Activated effector memory CD4-positive, alpha-beta T cell treated with Interleukin-2 at 50 U/mL for 16 hours (primary cell): ENCODE results near the gene RPP25L.
A peak's percentile ranks its signal among the peaks of the same experiment; 100 is the strongest.
"Not testable (repeated sequence)": the region's sequence is repeated elsewhere in the genome, so short reads cannot be mapped to it uniquely, and the experiment has no call there.

Experiments
- DNase-seq: peaks from one replicate; pipeline ENCODE4 v3.0.0-alpha.2; 2020

Gene RPP25L

GRCh38 chr9:34611811-34612787 is at the start of gene RPP25L:
RPP25L (minus strand) TSS chr9:34612097; CDS start chr9:34611296, 801 bp downstream.
- DNase-seq, result peak; percentile 78

GRCh38 chr9:34659592-34660253 is 47.8 kb upstream of the RPP25L start:
- no peak for DNase-seq

DNA sequence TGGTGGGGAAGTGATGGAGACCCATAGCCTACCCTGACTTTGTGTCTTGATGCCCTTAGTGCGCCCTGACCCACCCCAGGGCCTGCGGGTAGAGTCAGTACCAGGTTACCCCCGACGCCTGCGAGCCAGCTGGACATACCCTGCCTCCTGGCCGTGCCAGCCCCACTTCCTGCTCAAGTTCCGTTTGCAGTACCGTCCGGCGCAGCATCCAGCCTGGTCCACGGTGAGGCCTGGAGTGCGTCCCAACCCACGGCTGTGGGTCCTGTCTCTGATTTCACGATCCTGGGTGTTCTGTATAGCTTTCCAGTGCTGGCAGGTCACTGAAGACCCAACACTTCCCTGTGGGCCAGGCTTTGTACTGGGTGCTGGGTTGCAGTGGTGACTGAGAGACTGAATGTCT is 46.6 kb upstream of the RPP25L start:
- DNase-seq, result no peak

DNA sequence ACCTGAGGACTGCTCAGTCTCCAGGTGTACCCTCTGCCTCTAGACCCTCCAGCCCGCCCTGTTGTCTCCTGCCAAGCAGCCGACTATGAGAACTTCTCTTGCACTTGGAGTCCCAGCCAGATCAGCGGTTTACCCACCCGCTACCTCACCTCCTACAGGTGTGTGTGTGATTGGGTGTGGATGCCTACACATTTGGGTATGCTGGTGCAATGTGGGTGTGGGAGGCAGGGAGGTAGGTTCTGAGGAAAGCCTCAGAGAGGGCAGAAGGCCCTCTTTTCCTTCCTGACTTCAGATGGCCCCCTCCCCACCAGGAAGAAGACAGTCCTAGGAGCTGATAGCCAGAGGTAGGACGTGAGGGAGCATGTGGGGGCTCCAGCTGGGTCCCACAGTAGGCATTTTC is 45.1 kb upstream of the RPP25L start:
- no peak for DNase-seq

- no peak for DNase-seq
Observed at GRCh38 chr9:34655394-34655793, 43.5 kb upstream of the RPP25L start.

- DNase-seq, result no peak
Observed at GRCh38 chr9:34654323-34655051, 42.6 kb upstream of the RPP25L start.

DNA sequence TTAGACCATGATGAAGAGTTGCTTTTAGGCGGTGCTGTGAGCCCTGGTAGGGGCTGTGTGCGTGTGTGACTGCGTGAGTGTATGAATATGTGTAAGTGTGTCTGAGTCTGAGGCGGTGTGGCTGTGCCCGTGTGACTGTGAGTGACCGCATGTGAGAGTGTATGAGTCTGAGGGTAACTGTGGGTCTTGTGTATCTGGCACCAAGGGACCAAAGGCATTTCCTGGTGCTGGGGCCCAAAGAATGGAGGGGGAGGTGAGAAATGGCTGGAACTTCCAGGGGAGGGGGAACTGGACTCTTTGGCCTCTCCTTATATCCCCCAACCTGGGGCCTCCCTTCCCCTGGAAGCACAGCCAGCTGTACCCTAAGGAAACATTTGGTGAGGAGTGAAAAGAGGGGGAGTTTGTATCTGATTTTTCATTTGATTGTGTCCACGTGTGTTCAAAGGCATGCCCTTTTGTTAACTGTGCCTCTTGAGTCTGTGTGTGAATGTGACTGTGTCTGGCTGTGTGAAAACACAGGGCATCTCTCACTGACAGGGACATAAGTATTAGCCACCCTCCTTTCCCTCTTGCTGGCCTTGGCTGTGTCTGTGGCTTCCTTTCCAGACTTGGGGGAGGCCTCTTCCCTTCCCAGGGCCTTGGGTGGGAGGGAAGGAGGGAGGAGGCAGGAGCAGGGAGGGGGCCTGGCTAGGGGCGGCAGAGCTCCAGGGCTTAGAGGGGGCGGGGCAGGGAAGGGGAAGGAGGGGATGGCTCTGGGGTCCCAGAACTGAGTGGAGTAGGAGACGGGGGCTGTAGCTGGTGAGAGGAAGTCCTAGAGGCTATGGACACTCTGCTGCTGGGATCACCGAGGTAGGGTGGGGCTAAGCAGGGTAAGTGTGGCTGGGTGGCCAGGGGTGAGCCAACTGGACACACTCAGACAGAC is 41.5 kb upstream of the RPP25L start:
- DNase-seq, result no peak

DNA sequence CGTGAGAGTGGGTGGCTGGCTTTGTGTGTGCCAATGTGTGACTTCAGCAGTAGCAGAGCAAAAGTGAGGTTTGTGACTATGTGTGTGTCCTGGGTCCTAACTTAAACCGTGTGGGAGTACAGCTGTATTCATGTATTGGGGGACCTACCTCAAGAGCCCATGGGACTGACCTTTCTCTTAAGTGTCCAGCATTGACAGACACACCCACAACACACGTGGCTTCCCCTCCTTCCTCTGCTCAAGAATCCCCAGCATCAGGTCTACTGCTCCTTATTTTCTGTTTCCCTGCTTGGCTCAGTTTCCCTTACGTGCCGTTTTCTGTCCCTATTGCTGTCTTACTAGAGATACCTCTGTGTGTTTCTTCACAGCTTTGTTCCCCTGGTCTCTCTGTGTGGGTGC is 40.7 kb upstream of the RPP25L start:
- DNase-seq, result no peak

DNA sequence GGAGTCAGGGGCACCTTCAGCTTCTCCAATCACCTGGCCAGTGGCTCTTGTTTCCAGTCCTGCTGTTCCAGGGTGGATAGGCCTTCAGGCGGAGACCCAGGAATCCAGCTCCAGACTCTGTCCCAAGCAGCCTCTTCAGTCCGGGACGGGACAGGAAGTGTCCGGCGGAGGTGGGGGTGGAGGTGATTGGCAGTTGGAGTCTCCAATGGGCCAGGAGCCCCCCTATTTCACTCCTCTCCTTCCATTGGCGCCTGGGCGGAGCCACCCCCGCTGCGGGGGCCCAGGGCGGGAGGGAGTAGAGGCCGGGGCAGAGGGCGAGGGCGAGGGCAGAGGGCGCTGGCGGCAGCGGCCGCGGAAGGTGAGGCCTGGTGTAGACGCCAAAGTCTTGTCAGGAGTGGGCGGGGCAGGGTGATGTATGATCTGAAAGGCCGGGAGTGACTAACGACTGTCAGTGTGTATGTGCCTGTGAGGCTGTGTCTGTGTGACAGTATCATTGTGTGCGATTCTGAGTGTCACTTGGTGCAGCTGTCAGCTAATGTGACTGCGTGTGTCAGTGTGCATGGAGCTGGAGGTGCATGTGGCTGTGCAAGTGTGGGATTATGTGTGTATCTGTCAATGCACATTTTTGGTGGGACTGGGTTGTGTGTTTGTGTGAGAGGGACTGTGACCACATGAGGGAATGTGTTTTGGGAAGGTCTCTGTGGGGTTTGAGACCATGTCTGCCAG is 40.1 kb upstream of the RPP25L start, which contains the start of gene IL11RA:
TSS of gene IL11RA (plus strand) at position 310 of the 726 bp plus-strand sequence. CDS start 3,033 bp downstream, outside the sequence.
- peak; percentile 15 for DNase-seq

DNA sequence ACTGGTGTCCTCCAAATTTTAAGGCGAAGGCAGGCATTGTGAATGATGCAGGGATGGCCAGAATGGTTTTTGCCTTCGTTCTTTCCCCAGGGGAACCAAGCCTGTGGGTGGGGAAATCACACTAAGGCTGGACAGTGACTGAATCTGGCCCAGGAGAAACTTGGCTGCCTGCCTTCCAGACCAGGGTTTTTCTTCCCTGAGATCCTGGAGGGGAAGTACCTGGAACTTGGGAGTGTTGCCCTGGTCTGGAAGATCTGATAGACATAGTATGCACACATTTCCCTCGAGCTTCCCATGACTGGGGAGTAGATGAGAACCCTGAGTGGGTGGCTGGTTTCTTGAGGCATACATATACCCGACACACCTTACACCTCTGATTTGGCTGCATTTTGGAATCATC is 39.4 kb upstream of the RPP25L start:
- DNase-seq, result no peak

GRCh38 chr9:34650816-34651215 is 38.9 kb upstream of the RPP25L start:
- DNase-seq, result no peak

DNA sequence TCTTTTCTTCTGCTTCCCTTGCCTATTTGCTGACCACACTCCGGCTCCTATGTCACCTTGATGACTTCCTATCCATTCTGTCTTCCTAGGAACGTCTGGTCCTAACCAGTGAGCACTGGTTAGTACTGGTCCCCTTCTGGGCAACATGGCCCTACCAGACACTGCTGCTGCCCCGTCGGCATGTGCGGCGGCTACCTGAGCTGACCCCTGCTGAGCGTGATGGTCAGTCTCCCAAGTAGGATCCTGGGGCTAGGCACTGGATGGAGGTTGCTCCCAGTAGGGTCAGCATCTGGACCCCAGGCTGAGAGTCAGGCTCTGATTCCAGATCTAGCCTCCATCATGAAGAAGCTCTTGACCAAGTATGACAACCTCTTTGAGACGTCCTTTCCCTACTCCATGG is 36.8 kb upstream of the RPP25L start:
- no peak for DNase-seq

- DNase-seq, result no peak
Observed at GRCh38 chr9:34647651-34648050, 35.8 kb upstream of the RPP25L start.

DNA sequence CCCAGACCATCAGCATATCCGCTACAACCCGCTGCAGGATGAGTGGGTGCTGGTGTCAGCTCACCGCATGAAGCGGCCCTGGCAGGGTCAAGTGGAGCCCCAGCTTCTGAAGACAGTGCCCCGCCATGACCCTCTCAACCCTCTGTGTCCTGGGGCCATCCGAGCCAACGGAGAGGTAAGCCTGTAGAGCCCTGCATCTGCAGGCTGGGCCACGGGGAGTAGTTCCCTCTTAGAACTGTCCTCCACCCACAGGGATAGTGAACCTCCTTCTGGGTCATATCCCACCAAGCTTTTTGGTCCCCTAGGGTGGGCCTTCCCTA is 35.1 kb upstream of the RPP25L start:
- DNase-seq, result no peak

GRCh38 chr9:34646211-34647083 is 34.5 kb upstream of the RPP25L start, which contains the start of gene GALT:
GALT (plus strand) TSS chr9:34646675; CDS start chr9:34646705, 30 bp downstream.
- peak; percentile 95 for DNase-seq

- DNase-seq, result no peak
Observed at GRCh38 chr9:34644766-34645314, 32.9 kb upstream of the RPP25L start.

DNA sequence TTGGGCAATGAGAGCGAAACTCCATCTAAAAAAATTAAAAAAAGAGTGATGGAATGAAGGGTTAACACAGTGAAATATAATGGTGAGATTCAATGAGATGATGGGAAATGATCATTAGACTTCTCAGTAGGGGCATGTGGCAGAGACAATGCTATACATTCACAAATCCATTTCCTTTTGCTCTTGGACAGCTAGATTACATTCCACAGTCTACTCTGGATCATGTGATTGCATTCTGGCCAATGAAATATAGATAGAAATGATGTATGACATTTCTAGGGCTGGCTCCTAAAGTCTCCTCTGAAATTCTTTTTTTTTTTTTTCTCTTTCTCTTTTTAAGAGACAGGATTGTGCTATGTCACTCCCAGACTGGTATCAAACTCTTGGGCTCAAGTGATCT is 30.8 kb upstream of the RPP25L start:
- DNase-seq, result no peak

DNA sequence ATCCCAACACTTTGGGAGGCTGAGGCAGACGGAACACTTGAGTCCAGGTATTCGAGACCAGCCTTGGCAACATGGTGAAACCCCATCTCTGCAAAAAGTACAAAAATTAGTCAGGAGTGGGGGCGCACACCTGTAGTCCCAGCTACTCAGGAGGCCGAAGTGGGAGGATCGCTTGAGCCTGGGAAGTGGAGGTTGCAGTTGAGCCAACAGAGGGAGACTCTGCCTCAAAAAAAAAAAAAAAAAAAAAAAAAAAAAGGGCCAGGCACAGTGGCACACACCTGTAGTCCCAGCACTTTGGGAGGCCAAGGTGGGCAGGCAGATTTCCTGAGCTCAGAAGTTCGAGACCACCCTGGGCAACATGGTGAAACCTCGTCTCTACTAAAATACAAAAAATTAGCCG is 27.4 kb upstream of the RPP25L start:
- not testable (repeated sequence) for DNase-seq

- no peak for DNase-seq
Observed at GRCh38 chr9:34638138-34638445, 26.2 kb upstream of the RPP25L start.
